B cell (primary cell): ENCODE data around the gene ITGB7. TPM values are rescaled to one million over a fixed set of nuclear protein-coding genes. Genes with fewer than 3 reads are reported as not detected.

ENCODE experiments used
- ATAC-seq: fragments of 200-7000 bp; cut with Tn5 transposase; one replicate; pipeline ENCODE4 v1.10.0; 2021; ENCODE audit warnings: low read depth, mild to moderate bottlenecking, moderate number of reproducible peaks, moderate library complexity
- CTCF ChIA-PET: fragments of 350-600 bp; sonication (Branson Sonifier 250); formaldehyde crosslinking; loops from one replicate; lab custom pipeline; 2021; ENCODE audit warnings: antibody characterized with exemption, inconsistent platforms; lab: Charles Lee
- POLR2A ChIA-PET: fragments of 350-600 bp; sonication (Branson Sonifier 250); formaldehyde crosslinking; loops from one replicate; lab custom pipeline; 2021; ENCODE audit warnings: antibody characterized with exemption; lab: Charles Lee
- DNase-seq: peaks from one replicate; pipeline ENCODE4 v3.0.0; 2013
- H2AFZ ChIP-seq: 2 replicates; pipeline ENCODE4 v1.6.1; 2012; ENCODE audit warnings: mild to moderate bottlenecking, low read depth, low read length; ENCODE audit not compliant: insufficient read depth, poor library complexity, severe bottlenecking
- H3K27ac ChIP-seq, 2 donors: 1 replicate in 1 of 2; 2 replicates in 1 of 2; pipeline ENCODE4 v1.5.1; 2012 to 2013; ENCODE audit warnings: low read length in 2 of 2, mild to moderate bottlenecking in 2 of 2, moderate library complexity in 1 of 2
- H3K27me3 ChIP-seq, 4 experiments: fragments of 200-600 bp in 1 of 4; sonication (generic) in 1 of 4; replicated peaks in 1 of 4; 1 replicate in 2 of 4; 2 replicates in 2 of 4; pipeline versions ENCODE4 v1.6.1 to v1.7.0; 2013 to 2016; ENCODE audit warnings: low read length in 3 of 4, mild to moderate bottlenecking in 2 of 4, mixed read lengths in 1 of 4, moderate library complexity in 1 of 4; ENCODE audit not compliant: insufficient read depth in 4 of 4, control insufficient read depth in 3 of 4; ENCODE audit errors: control extremely low read depth in 1 of 4
- H3K36me3 ChIP-seq, 2 experiments: replicated peaks in 1 of 2; 1 replicate in 1 of 2; 2 replicates in 1 of 2; pipeline versions ENCODE4 v1.6.1 to v1.7.1; 2013; ENCODE audit warnings: low read length in 1 of 2; ENCODE audit not compliant: insufficient read depth in 2 of 2, control insufficient read depth in 1 of 2; ENCODE audit errors: control extremely low read depth in 1 of 2, extremely low read depth in 1 of 2
- H3K4me1 ChIP-seq, 2 donors: fragments of 200-600 bp in 1 of 2; sonication (generic) in 1 of 2; 1 replicate in 1 of 2; 2 replicates in 1 of 2; pipeline versions ENCODE4 v1.5.1 to v1.6.1; 2013 to 2017; ENCODE audit warnings: low read length in 2 of 2; ENCODE audit not compliant: control insufficient read depth in 2 of 2, insufficient read depth in 2 of 2
- H3K4me2 ChIP-seq: replicated peaks from 2 replicates; pipeline ENCODE3; 2012; ENCODE audit warnings: mild to moderate bottlenecking, low read depth, low read length; ENCODE audit not compliant: poor library complexity, severe bottlenecking
- H3K4me3 ChIP-seq, 5 experiments: fragments of 200-600 bp in 1 of 5; sonication (generic) in 1 of 5; 1 replicate in 3 of 5; 2 replicates in 2 of 5; pipeline versions ENCODE4 v1.5.1 to v1.7.0; 2011 to 2016; ENCODE audit warnings: low read length in 4 of 5, mild to moderate bottlenecking in 4 of 5, low read depth in 2 of 5, control low read depth in 1 of 5, moderate library complexity in 1 of 5; ENCODE audit not compliant: insufficient read depth in 1 of 5; ENCODE audit errors: control extremely low read depth in 1 of 5, extremely low read depth in 1 of 5
- H3K79me2 ChIP-seq: fragments of 200-600 bp; sonication (generic); one replicate; pipeline ENCODE4 v1.6.0; 2016; ENCODE audit warnings: low read length; ENCODE audit not compliant: control insufficient read depth, insufficient read depth
- H3K9ac ChIP-seq: fragments of 200-600 bp; sonication (generic); 2 replicates; pipeline ENCODE4 v1.6.1; 2017; ENCODE audit warnings: mild to moderate bottlenecking, low read length, moderate library complexity
- H3K9me3 ChIP-seq, 3 donors: one replicate each; pipeline versions ENCODE4 v1.6.1 to v1.7.1; 2013; ENCODE audit warnings: low read length in 2 of 3; ENCODE audit not compliant: control insufficient read depth in 2 of 3, insufficient read depth in 1 of 3; ENCODE audit errors: control extremely low read depth in 1 of 3
- H4K20me1 ChIP-seq: 2 replicates; pipeline ENCODE4 v1.6.0; 2012; ENCODE audit warnings: mild to moderate bottlenecking, low read length; ENCODE audit not compliant: insufficient read depth, control insufficient read depth, poor library complexity, severe bottlenecking
- H3K27ac Mint-ChIP-seq: one replicate; pipeline ENCODE4 v1.8.0; 2021; ENCODE audit warnings: mixed read lengths
- H3K27me3 Mint-ChIP-seq: one replicate; pipeline ENCODE4 v1.8.0; 2021; ENCODE audit warnings: mixed read lengths
- H3K4me1 Mint-ChIP-seq: one replicate; pipeline ENCODE4 v1.8.0; 2021; ENCODE audit warnings: mixed read lengths
- H3K4me3 Mint-ChIP-seq: one replicate; pipeline ENCODE4 v1.8.0; 2021; ENCODE audit warnings: mixed read lengths
- H3K9me3 Mint-ChIP-seq: one replicate; pipeline ENCODE4 v1.8.0; 2022; ENCODE audit warnings: mixed read lengths; ENCODE audit not compliant: insufficient read depth
- CTCF ChIP-seq: fragments of 200-600 bp; IDR thresholded peaks from one replicate; pipeline ENCODE4 v1.8.0; 2022; ENCODE audit warnings: antibody characterized with exemption, mild to moderate bottlenecking
- EZH2 ChIP-seq: IDR thresholded peaks from 2 replicates; pipeline ENCODE4 v1.6.1; 2012; ENCODE audit warnings: borderline replicate concordance, low read depth, mild to moderate bottlenecking, moderate library complexity, low read length; ENCODE audit not compliant: insufficient read depth, poor library complexity, severe bottlenecking
- WGBS: methylation state at CpG from one replicate; pipeline ENCODE4 v1.1.5; 2013; ENCODE audit warnings: missing lambda C conversion rate; ENCODE audit not compliant: insufficient coverage; 5-methylcytosine and 5-hydroxymethylcytosine counted together
- intact Hi-C: fragments of 100-400 bp; cut with micrococcal nuclease; formaldehyde crosslinking; loops from one replicate; pipeline ENCODE4 v1.10.0; 2022
- polyA plus RNA-seq: library from polyadenylated mRNA; depleted of rRNA; stranded (reverse); fragments of >200 nt; gene quantifications from 2 replicates; pipeline ENCODE4 v1.2.3, GENCODE V29; 2012
- total RNA-seq, 2 donors: library from RNA; stranded (reverse); fragments of 120-200 nt in 1 of 2; gene quantifications; 1 replicate in 1 of 2; 2 replicates in 1 of 2; pipeline versions ENCODE4 v1.2.3 to v1.2.4, GENCODE V29; 2013 to 2022

ITGB7 gene
- total and polyA plus RNA-seq, 2 donors (not counting 1 experiment from before 2014, with no cell fraction given) = 199 to 265 TPM

- peak overlapping the region; percentile 95 for H3K9ac ChIP-seq
- ChIA-PET POLR2A (interaction anchor here (0.6 to 3.4 kb wide), 18 partner anchors 11 to 159 kb away, joined by 3 to 29 read pairs (median 7); partner anchors contain the start of genes AAAS, CSAD, ESPL1 and MYG1), CTCF (interaction anchor here (0.6 to 17.1 kb wide), 17 partner anchors 9 to 280 kb away, joined by 3 to 721 read pairs (median 6); partner anchors contain the start of genes AAAS, CSAD, ESPL1 and ITGB7)
- Mint-ChIP-seq H3K27me3 (no peaks in the 10 kb centered on the region), H3K9me3 (no peaks in the 10 kb centered on the region), H3K4me1 (peaks cover 53% of the 10 kb centered on the region), H3K27ac (peak overlapping the region; percentile 98), H3K4me3 (peak overlapping the region; percentile 97)
- no peaks in the 10 kb centered on the region for H3K79me2 ChIP-seq
- intact Hi-C loops = loop anchor here (1.0 to 2.0 kb wide), 8 partner anchors 14 to 158 kb away; partner anchors contain the start of genes AAAS, CSAD, ESPL1 and ITGB7
- no peaks in the 10 kb centered on the region for H4K20me1 ChIP-seq
- H3K27ac ChIP-seq = peak overlapping the region; percentile 93 to 95
- peak overlapping the region; percentile 97 for H2AFZ ChIP-seq
- under 1% methylated on average over 32 of the region's 42 CpGs for WGBS
- peak; percentile 92 for DNase-seq
- H3K27me3 ChIP-seq = no peaks in the 10 kb centered on the region
- H3K4me3 ChIP-seq = peak overlapping the region; percentile 63 to 100 (median 90)
- no peaks in the 10 kb centered on the region for H3K36me3 ChIP-seq
- H3K4me1 ChIP-seq = peaks cover 39 to 56% of the 10 kb centered on the region in 2 donors
- TF ChIP-seq CTCF (no peak), EZH2 (no peak)
- no peaks in the 10 kb centered on the region for H3K9me3 ChIP-seq
- peak overlapping the region; percentile 98 for H3K4me2 ChIP-seq
- ATAC-seq = peak; percentile 76
Measured at GRCh38 chr12:53220694-53221202, 13.7 kb upstream of the ITGB7 start.
